Stomach (tissue), 9 donors: ENCODE data around the gene ARL16. TPM values are rescaled to one million over a fixed set of nuclear protein-coding genes. Genes with fewer than 3 reads are reported as not detected.

Experiments used
- DNase-seq, 2 donors: peaks; one replicate each; pipeline versions ENCODE4 v3.0.0 to v3.0.0-alpha.2; 2013 to 2019
- H3K27ac ChIP-seq, 5 donors: fragments of 200-600 bp in 4 of 5; sonication (generic) in 4 of 5; one replicate each; pipeline ENCODE4 v1.5.1; 2013 to 2019; ENCODE audit warnings: mild to moderate bottlenecking in 1 of 5, moderate library complexity in 1 of 5
- H3K27me3 ChIP-seq, 3 donors: fragments of 200-600 bp; sonication (generic); one replicate each; pipeline ENCODE4 v1.5.1; 2017 to 2019; ENCODE audit warnings: mixed run types in 1 of 3
- H3K36me3 ChIP-seq, 4 donors: fragments of 200-600 bp; sonication (generic); 1 replicate in 3 of 4; 2 replicates in 1 of 4; pipeline ENCODE4 v1.5.1; 2016 to 2019
- H3K4me1 ChIP-seq, 4 donors: fragments of 200-600 bp; sonication (generic); one replicate each; pipeline ENCODE4 v1.5.1; 2016 to 2019
- H3K4me3 ChIP-seq, 4 donors: fragments of 200-600 bp; sonication (generic) in 3 of 4; one replicate each; pipeline ENCODE4 v1.5.1; 2016 to 2019; ENCODE audit warnings: mild to moderate bottlenecking in 1 of 4
- H3K9me3 ChIP-seq, 4 donors: fragments of 200-600 bp; sonication (generic); one replicate each; pipeline ENCODE4 v1.5.1; 2016 to 2019
- POLR2AphosphoS5 ChIP-seq, 3 donors: sonication (generic); formaldehyde crosslinking; IDR thresholded peaks; one replicate each; pipeline ENCODE4 v1.6.1; 2016; ENCODE audit warnings: antibody characterized with exemption in 3 of 3
- WGBS, 5 donors: extraction: QIAGEN DNeasy Blood & Tissue Kit in 3 of 5; methylation state at CpG; one replicate each; pipeline versions ENCODE4 v1.1.5 to v1.1.7; 2013 to 2018; 5-methylcytosine and 5-hydroxymethylcytosine counted together
- intact Hi-C: fragments of 100-400 bp; cut with DNase I; formaldehyde crosslinking; loops from one replicate; pipeline ENCODE4 v1.15.1; 2023; ENCODE audit warnings: low total_unique reads
- polyA plus RNA-seq, 3 donors: library from polyadenylated mRNA; stranded (reverse); fragments of 200-250 nt; gene quantifications; one replicate each; pipeline ENCODE4 v1.2.3, GENCODE V29; 2013
- small RNA-seq, 4 donors: library from RNA; depleted of rRNA; stranded (forward); fragments of <200 nt; gene quantifications; one replicate each; pipeline ENCODE3, GENCODE V24; 2016
- total RNA-seq, 5 donors: library from RNA; depleted of rRNA; stranded (reverse); fragments of >200 nt; gene quantifications; one replicate each; pipeline versions ENCODE4 v1.1.0 to v1.2.3, GENCODE V29; 2014 to 2016
- TF ChIP-seq, protein P1 (sequence below), 7 experiments: fragments of 450-650 bp in 4 of 7; fragments of 200-600 bp in 3 of 7; sonication (generic) in 3 of 7; IDR thresholded peaks; one replicate each; pipeline ENCODE4 v1.5.1; 2016 to 2019; ENCODE audit warnings: antibody characterized with exemption in 7 of 7, control low read depth in 2 of 7, mild to moderate bottlenecking in 1 of 7
- donor health status: healthy with polysubstance abuse.
- donor health status: Bipolar disorder and iron deficiency.
- donor health status: healthy.

ARL16 gene
- total and polyA plus RNA-seq, 8 donors: 8.1 to 109 (median 39.8) TPM

GRCh38 chr17:81631482-81631881 lies 52.1 kb downstream of the ARL16 start:
- intact Hi-C loops: no loop called here
- Histone ChIP-seq H3K27me3 (no peaks in the 10 kb centered on the region), H3K9me3 (no peaks in the 10 kb centered on the region), H3K4me3 (no peak overlapping the region), H3K27ac (no peak overlapping the region), H3K36me3 (peaks cover 33 to 50% (median 47%) of the 10 kb centered on the region in 4 donors), H3K4me1 (peaks cover 20 to 39% (median 33%) of the 10 kb centered on the region in 4 donors)
- WGBS, 5 donors: 75 to 88% (median 78%) methylated on average over 7 of the region's 7 CpGs
- TF ChIP-seq, protein P1, sequence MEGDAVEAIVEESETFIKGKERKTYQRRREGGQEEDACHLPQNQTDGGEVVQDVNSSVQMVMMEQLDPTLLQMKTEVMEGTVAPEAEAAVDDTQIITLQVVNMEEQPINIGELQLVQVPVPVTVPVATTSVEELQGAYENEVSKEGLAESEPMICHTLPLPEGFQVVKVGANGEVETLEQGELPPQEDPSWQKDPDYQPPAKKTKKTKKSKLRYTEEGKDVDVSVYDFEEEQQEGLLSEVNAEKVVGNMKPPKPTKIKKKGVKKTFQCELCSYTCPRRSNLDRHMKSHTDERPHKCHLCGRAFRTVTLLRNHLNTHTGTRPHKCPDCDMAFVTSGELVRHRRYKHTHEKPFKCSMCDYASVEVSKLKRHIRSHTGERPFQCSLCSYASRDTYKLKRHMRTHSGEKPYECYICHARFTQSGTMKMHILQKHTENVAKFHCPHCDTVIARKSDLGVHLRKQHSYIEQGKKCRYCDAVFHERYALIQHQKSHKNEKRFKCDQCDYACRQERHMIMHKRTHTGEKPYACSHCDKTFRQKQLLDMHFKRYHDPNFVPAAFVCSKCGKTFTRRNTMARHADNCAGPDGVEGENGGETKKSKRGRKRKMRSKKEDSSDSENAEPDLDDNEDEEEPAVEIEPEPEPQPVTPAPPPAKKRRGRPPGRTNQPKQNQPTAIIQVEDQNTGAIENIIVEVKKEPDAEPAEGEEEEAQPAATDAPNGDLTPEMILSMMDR (IDR thresholded peaks at IDR 0.05): no peak
- no peak for TF ChIP-seq POLR2AphosphoS5 (IDR thresholded peaks at IDR 0.05)
- no peak for DNase-seq

Small RNA genes lying within 50 kb of the gene (small RNA-seq; reads per million reads assigned to genes)
- gene MIR6786: 0 to 0.20 (median 0) reads per million in 4 donors

Other genes starting within 250 kb of the ARL16 start
- gene ACTG1, start 171.0 kb downstream of the ARL16 start, total RNA-seq: 1,000 to 10,000 TPM in 4 of 5 donors, 100 to 1,000 TPM in 1; 978 to 2,952 (median 1,777) TPM
- 1,000 to 10,000 TPM; 1,866 to 2,457 (median 2,070) TPM for gene ACTG1, start 171.0 kb downstream of the ARL16 start, polyA plus RNA-seq
- 10 to 100 TPM in 1 of 5 donors, 1 to 10 TPM in 3, not detected in 1; 2.8 to 21.7 (median 6.2) TPM for gene FSCN2, start 155.4 kb downstream of the ARL16 start, total RNA-seq
- gene FSCN2, start 155.4 kb downstream of the ARL16 start, polyA plus RNA-seq: 1 to 10 TPM in 2 of 3 donors, under 1 TPM in 1; 0.90 to 2.7 (median 2.1) TPM
- gene FAAP100, start 131.4 kb downstream of the ARL16 start, total RNA-seq: 100 to 1,000 TPM in 1 of 5 donors, 10 to 100 TPM in 4; 11.9 to 130 (median 51.8) TPM
- 10 to 100 TPM; 12.2 to 17.1 (median 17.0) TPM for gene FAAP100, start 131.4 kb downstream of the ARL16 start, polyA plus RNA-seq
- gene NPLOC4, start 46.7 kb downstream of the ARL16 start, total RNA-seq: 100 to 1,000 TPM in 3 of 5 donors, 10 to 100 TPM in 2; 53.3 to 284 (median 103) TPM
- 10 to 100 TPM; 24.0 to 25.3 (median 24.4) TPM for gene NPLOC4, start 46.7 kb downstream of the ARL16 start, polyA plus RNA-seq
- not detected for gene TSPAN10, start 46.6 kb downstream of the ARL16 start, total RNA-seq
- gene TSPAN10, start 46.6 kb downstream of the ARL16 start, polyA plus RNA-seq: 1 to 10 TPM; 1.1 to 1.5 (median 1.2) TPM
- 1 to 10 TPM in 1 of 5 donors, not detected in 4; 2.0 TPM for gene PDE6G, start 27.3 kb downstream of the ARL16 start, total RNA-seq
- gene PDE6G, start 27.3 kb downstream of the ARL16 start, polyA plus RNA-seq: 1 to 10 TPM in 1 of 3 donors, under 1 TPM in 2; 0.85 to 2.6 (median 0.93) TPM
- gene OXLD1, start 17.2 kb downstream of the ARL16 start, total RNA-seq: 100 to 1,000 TPM in 2 of 5 donors, 10 to 100 TPM in 1, 1 to 10 TPM in 1, not detected in 1; 9.9 to 112 (median 61.2) TPM
- gene OXLD1, start 17.2 kb downstream of the ARL16 start, polyA plus RNA-seq: 10 to 100 TPM; 59.6 to 82.2 (median 64.5) TPM
- gene CCDC137, start 17.1 kb downstream of the ARL16 start, total RNA-seq: 100 to 1,000 TPM in 1 of 5 donors, 10 to 100 TPM in 1, 1 to 10 TPM in 2, under 1 TPM in 1; 0.58 to 279 (median 9.4) TPM
- 10 to 100 TPM; 18.2 to 26.0 (median 23.3) TPM for gene CCDC137, start 17.1 kb downstream of the ARL16 start, polyA plus RNA-seq
- 100 to 1,000 TPM in 4 of 5 donors, 10 to 100 TPM in 1; 52.0 to 275 (median 142) TPM for gene HGS, start 214 bp upstream of the ARL16 start, total RNA-seq
- gene HGS, start 214 bp upstream of the ARL16 start, polyA plus RNA-seq: 100 to 1,000 TPM in 2 of 3 donors, 10 to 100 TPM in 1; 86.1 to 138 (median 105) TPM
- 100 to 1,000 TPM in 1 of 5 donors, 10 to 100 TPM in 3, 1 to 10 TPM in 1; 3.5 to 146 (median 47.8) TPM for gene MRPL12, start 19.6 kb upstream of the ARL16 start, total RNA-seq
- 100 to 1,000 TPM in 2 of 3 donors, 10 to 100 TPM in 1; 90.6 to 178 (median 158) TPM for gene MRPL12, start 19.6 kb upstream of the ARL16 start, polyA plus RNA-seq
- gene SLC25A10, start 28.5 kb upstream of the ARL16 start, total RNA-seq: 10 to 100 TPM in 3 of 5 donors, 1 to 10 TPM in 2; 3.5 to 55.6 (median 17.6) TPM
- gene SLC25A10, start 28.5 kb upstream of the ARL16 start, polyA plus RNA-seq: 10 to 100 TPM; 33.2 to 40.7 (median 34.1) TPM
- under 1 TPM in 1 of 5 donors, not detected in 4; 0.55 TPM for gene GCGR, start 120.4 kb upstream of the ARL16 start, total RNA-seq
- gene GCGR, start 120.4 kb upstream of the ARL16 start, polyA plus RNA-seq: under 1 TPM in 1 of 3 donors, not detected in 2; 0.38 TPM
- gene MCRIP1, start 149.5 kb upstream of the ARL16 start, total RNA-seq: 100 to 1,000 TPM in 1 of 5 donors, 10 to 100 TPM in 4; 23.7 to 150 (median 51.0) TPM
- 100 to 1,000 TPM; 104 to 144 (median 114) TPM for gene MCRIP1, start 149.5 kb upstream of the ARL16 start, polyA plus RNA-seq
- not detected for gene PPP1R27, start 151.3 kb upstream of the ARL16 start, total RNA-seq
- 1 to 10 TPM in 1 of 3 donors, under 1 TPM in 1, not detected in 1; 0.58 to 2.0 TPM for gene PPP1R27, start 151.3 kb upstream of the ARL16 start, polyA plus RNA-seq
- gene P4HB, start 176.7 kb upstream of the ARL16 start, total RNA-seq: 1,000 to 10,000 TPM in 2 of 5 donors, 100 to 1,000 TPM in 3; 401 to 1,308 (median 815) TPM
- 100 to 1,000 TPM; 426 to 709 (median 528) TPM for gene P4HB, start 176.7 kb upstream of the ARL16 start, polyA plus RNA-seq
- gene ARHGDIA, start 187.5 kb upstream of the ARL16 start, total RNA-seq: 100 to 1,000 TPM in 3 of 5 donors, 10 to 100 TPM in 2; 57.1 to 435 (median 117) TPM
- 100 to 1,000 TPM; 154 to 240 (median 212) TPM for gene ARHGDIA, start 187.5 kb upstream of the ARL16 start, polyA plus RNA-seq
- gene ALYREF, start 207.8 kb upstream of the ARL16 start, total RNA-seq: 100 to 1,000 TPM in 2 of 5 donors, 10 to 100 TPM in 2, 1 to 10 TPM in 1; 5.8 to 224 (median 90.1) TPM
- 10 to 100 TPM; 33.6 to 42.3 (median 36.8) TPM for gene ALYREF, start 207.8 kb upstream of the ARL16 start, polyA plus RNA-seq
- gene ANAPC11, start 207.9 kb upstream of the ARL16 start, total RNA-seq: 100 to 1,000 TPM in 3 of 5 donors, 10 to 100 TPM in 2; 49.8 to 141 (median 108) TPM
- gene ANAPC11, start 207.9 kb upstream of the ARL16 start, polyA plus RNA-seq: 100 to 1,000 TPM; 231 to 276 (median 257) TPM
- 1 to 10 TPM in 2 of 5 donors, not detected in 3; 1.4 to 2.0 TPM for gene NPB, start 218.4 kb upstream of the ARL16 start, total RNA-seq
- gene NPB, start 218.4 kb upstream of the ARL16 start, polyA plus RNA-seq: under 1 TPM in 2 of 3 donors, not detected in 1; 0.83 to 0.93 TPM
- 100 to 1,000 TPM in 2 of 5 donors, 10 to 100 TPM in 3; 17.5 to 119 (median 27.2) TPM for gene PCYT2, start 227.6 kb upstream of the ARL16 start, total RNA-seq
- gene PCYT2, start 227.6 kb upstream of the ARL16 start, polyA plus RNA-seq: 10 to 100 TPM; 39.7 to 51.7 (median 42.8) TPM
- gene SIRT7, start 234.4 kb upstream of the ARL16 start, total RNA-seq: 100 to 1,000 TPM in 1 of 5 donors, 10 to 100 TPM in 4; 22.8 to 128 (median 56.0) TPM
- 10 to 100 TPM; 18.2 to 46.9 (median 44.1) TPM for gene SIRT7, start 234.4 kb upstream of the ARL16 start, polyA plus RNA-seq
- 10 to 100 TPM in 4 of 5 donors, 1 to 10 TPM in 1; 2.3 to 30.4 (median 20.3) TPM for gene MAFG, start 243.9 kb upstream of the ARL16 start, total RNA-seq
- 1 to 10 TPM; 7.2 to 8.9 (median 8.1) TPM for gene MAFG, start 243.9 kb upstream of the ARL16 start, polyA plus RNA-seq